Islet precursor cell (in vitro differentiated cells): Measurements from ENCODE around the gene WFDC8.
"Not testable (repeated sequence)": the region's sequence is repeated elsewhere in the genome, so short reads cannot be mapped to it uniquely, and the experiment has no call there.

Experiments used
- DNase-seq: peaks from one replicate; pipeline ENCODE4 v3.0.0-alpha.2; 2018

The WFDC8 gene

GRCh38 chr20:45579184-45579583, at the start of gene WFDC8:
TSS of gene WFDC8 (minus strand) at chr20:45579284. CDS start at chr20:45579247, 37 bp downstream.
- no peak for DNase-seq

DNA sequence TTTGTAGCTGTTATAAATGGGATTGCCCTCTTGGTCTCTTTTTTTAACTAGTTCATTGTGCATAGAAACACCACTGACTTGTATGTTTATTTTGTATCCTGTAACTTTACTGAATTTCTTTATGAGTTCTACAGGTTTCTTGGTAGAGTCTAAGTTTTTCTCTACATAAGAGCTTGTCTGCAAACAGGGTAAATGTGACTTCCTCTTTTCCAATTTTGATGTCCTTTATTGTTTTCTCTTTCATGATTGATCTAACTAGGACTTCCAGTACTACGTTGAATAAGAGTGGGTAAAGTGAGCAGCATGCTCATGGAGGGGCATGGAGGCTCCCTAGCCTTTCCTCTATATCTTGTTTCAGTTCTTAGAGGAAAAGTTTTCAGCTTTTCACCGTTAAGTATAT, 47.5 kb upstream of the WFDC8 start:
- no peak for DNase-seq

GRCh38 chr20:45621593-45621992, 42.5 kb upstream of the WFDC8 start:
- DNase-seq = no peak

DNA sequence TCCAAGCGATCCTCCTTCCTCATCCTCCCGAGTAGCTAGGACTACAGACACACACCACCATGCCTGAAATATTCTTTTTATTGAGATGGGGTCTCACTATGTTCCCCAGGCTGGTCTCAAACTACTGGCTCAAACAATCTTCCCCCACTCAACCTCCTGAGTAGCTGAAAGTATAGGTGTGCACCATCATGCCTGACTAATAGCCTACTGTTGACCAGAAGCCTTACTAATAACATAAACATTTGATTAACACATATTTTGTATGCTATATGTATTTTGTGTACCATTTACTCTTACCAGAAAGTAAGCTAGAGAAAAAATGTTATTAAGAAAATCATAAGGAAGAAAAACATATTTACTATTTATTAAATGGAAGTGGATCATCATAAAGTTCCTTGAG, 38.5 kb upstream of the WFDC8 start:
- no peak for DNase-seq

- no peak for DNase-seq
Measured at GRCh38 chr20:45612314-45612713, 33.2 kb upstream of the WFDC8 start.

GRCh38 chr20:45611054-45611453, 32.0 kb upstream of the WFDC8 start:
- no peak for DNase-seq

- DNase-seq = no peak
Measured at GRCh38 chr20:45607810-45608209, 28.7 kb upstream of the WFDC8 start.

DNA sequence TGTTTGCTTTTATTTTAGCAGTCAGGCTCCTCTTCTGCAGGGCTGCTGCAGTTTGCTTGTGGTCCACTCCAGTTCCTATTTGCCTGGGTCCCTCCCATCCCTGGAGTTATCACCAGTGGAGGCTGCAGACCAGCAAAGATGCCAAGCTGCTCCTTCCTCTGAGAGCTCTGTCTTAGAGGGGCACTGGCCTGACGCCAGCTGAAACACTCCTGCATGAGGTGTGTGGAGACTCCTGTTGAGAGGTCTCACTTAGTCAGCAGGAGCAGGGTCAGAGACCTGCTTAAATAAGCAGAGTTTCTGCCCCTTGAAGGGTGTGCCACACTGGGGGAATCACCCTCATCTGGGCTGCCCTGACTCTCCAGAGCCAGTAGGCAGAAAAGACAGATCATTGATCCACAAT, 16.2 kb upstream of the WFDC8 start:
- DNase-seq = no peak

DNA sequence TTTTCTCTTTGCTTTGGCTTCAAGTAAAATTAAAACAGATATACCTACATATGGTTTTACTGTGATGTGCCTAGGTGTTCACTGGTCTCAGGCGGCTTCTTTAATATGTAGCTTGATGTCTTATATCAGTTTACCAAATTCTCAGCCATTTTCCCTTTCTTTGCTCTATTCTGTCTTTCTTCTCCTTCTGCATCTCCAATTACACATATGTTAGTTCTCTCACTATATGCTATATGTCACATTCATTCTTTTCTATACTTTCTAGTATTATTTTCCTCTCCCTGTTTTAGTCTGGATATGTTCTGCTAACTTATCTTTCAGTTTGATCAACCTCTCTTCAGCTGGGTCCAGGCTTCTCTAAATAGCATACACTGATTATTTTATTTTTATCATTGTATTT, 14.4 kb upstream of the WFDC8 start:
- DNase-seq = no peak

GRCh38 chr20:45592574-45593189, 13.6 kb upstream of the WFDC8 start:
- DNase-seq = no peak

GRCh38 chr20:45589725-45590124, 10.6 kb upstream of the WFDC8 start:
- DNase-seq = no peak

- DNase-seq = no peak
Measured at GRCh38 chr20:45588800-45589199, 9.7 kb upstream of the WFDC8 start.

DNA sequence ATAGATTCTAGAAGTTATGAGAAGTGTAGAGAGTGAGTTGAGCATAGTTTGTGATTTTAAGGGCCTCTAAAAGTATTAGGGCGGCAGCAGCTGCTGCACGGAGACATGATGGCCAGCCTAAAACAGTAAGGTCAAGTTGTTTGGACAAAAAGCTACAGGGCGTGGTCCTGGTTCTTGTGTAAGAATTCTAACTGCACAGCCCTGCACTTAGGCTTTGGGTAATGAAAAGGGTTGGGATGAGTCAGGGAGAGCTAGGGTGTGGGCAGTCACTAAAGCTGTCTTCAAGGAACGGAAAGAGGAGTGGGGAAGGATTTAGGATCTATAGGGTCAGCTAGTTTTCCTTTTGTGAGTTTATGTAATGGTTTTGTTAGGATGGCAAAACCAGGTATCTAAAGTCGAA, 6.9 kb upstream of the WFDC8 start:
- not testable (repeated sequence) for DNase-seq

DNA sequence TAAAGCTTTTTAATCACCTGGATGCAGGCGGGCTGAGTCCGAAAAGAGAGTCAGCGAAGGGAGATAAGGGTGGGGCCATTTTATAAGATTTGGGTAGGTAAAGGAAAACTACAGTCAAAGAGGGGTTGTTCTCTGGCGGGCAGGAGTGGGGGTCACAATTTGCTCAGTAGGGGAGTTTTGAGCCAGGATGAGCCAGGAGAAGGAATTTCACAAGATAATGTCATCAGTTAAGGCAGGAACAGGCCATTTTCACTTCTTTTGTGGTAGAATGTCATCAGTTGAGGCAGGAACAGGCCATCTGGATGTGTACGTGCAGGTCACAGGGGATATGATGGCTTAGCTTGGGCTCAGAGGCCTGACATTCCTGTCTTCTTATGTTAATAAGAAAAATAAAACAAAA, 5.2 kb upstream of the WFDC8 start:
- not testable (repeated sequence) for DNase-seq

GRCh38 chr20:45583502-45583901, 4.4 kb upstream of the WFDC8 start:
- DNase-seq = no peak

GRCh38 chr20:45581702-45582101, 2.6 kb upstream of the WFDC8 start:
- no peak for DNase-seq

DNA sequence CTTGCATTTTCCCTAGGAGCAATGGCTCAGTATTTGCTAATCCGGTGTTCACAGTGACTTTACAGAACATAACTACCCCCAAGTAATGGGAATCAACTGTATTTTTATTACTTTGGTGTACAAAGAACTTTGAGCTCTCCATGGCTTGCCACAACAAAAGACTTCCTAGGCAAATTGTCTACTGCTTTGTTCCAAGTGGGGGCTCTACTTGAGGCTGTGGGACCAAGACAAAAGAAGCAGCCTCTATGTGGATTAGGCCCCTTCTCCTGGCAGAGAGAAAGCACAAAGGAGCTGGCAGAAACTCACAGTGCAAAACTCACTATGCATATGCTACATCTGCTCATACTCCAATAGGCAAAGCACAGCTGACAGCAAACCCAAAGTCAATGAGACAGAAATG, 853 bp downstream of the WFDC8 start:
- DNase-seq = no peak

DNA sequence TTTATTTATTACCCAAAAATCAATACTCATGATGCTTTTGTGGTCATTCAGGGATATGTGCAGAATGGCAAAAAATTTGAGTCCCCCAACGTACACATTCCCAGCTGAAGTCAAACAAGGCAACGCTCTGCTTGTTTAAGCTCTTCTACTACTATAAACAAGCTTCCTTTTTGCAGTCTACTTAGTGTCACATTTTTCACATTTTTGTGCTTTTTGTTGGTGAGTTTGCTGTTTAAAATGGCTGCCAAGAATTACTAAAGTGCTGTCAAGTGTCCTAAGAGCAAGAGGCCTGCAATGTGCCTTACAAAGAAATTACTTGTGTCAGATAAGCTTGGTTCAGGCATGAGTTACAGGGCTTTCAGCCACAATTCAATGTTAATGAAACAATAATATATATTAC, 2.1 kb downstream of the WFDC8 start:
- no peak for DNase-seq

DNA sequence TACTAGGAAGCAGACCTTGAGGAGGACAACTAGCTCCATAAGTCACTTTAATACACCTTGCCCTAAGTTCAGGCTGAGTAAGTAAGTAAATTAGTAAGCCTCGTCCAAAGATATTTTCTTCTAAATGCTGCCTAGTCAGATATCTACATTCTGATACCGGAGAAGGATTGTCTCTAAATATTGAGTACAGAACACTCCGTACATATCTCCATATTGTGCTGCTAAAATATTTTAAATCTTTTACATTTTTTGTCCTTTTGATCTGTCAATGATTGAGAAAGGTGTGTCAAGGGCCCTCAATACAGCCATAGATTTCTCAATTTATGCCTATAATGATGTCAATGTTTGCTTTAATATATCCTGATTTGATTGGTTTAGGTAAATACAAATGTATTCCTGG, 3.2 kb downstream of the WFDC8 start:
- no peak for DNase-seq

- DNase-seq = not testable (repeated sequence)
Measured at GRCh38 chr20:45569650-45570049, 9.4 kb downstream of the WFDC8 start.

DNA sequence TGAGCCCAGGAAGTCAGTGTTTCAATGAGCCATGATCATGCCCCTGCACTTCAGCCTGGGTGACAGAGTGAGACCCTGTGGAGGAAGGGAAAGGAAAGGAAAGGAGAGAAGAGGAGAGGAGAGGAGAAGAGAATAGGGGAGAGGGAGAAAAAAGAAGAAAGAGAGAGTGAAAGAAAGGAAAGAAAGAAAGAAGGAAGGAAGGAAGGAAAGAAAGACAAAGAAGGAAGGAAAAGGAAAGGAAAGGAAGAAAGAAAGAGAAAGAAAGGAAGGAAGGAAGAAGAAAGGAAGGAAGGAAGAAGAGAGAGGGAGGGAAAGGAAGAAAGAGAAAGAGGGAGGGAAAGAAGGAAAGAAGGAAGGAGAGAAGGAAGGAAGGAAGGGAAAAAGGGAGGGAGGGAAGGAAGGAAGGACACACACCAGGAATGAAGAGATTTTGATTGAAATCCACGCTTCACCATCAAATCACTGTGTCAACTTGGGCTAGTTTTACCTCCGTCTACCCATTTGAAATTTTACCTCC, 14.3 kb downstream of the WFDC8 start:
- no peak for DNase-seq

GRCh38 chr20:45555198-45555597, 23.9 kb downstream of the WFDC8 start:
- DNase-seq = no peak

DNA sequence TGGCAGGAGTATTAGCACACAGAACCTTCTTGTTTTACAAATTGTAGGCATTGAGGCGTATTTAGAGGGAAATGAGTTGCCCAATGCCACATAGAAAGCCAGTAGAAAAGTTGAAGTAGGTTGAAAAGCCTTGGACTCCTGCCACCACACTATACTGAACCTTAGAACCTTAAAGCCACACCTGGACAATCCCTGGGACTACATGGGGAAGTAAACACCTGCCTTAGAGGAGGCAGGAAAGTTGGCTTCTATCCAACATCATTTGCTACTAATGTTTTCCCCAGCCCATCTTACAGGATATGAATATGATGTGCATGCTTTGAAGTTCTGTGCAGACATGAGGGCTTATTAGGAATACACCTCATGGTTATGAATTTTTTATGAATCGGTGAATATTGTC, 26.6 kb downstream of the WFDC8 start:
- no peak for DNase-seq

DNA sequence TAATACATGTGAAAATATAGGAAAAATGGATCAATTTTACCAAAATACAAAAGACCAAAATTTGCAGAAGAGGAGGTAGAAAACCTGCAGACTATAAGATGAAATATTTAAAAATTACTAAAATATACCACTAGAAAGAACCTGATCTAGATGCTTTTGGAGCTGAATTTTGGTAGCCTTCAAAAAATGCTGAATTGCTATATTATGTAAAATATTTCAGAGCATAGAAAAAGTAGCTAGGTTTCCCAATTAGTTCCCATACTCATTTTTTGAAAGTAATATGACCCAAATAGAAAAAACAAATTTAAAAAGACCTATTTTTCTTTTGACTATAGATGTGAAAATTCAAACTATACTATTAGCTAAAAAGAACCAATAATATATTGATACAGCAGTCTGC, 28.3 kb downstream of the WFDC8 start:
- no peak for DNase-seq

GRCh38 chr20:45548410-45548809, 30.7 kb downstream of the WFDC8 start:
- no peak for DNase-seq
